SK-N-SH treated with all-trans-retinoic acid at 6 μM for 48 hours (cell line): ENCODE data around the gene ZC3H12C.

ENCODE experiments used
- ATAC-seq: fragments of 200-7000 bp; cut with Tn5 transposase; 3 replicates; pipeline ENCODE4 v1.9.1; 2020; ENCODE audit warnings: mild to moderate bottlenecking, moderate library complexity
- ARNTL ChIP-seq: fragments of 450-650 bp; formaldehyde crosslinking; IDR thresholded peaks from 2 replicates; pipeline ENCODE4 v1.5.0; 2020; ENCODE audit warnings: low read depth, mild to moderate bottlenecking, moderate library complexity, borderline replicate concordance
- BACH2 ChIP-seq: fragments of 250-450 bp; sonication (Bioruptor Pico); IDR thresholded peaks from 2 replicates; pipeline ENCODE4 v1.9.0; 2021; ENCODE audit warnings: mild to moderate bottlenecking, borderline replicate concordance
- CREB5 ChIP-seq: fragments of 250-450 bp; sonication (Bioruptor Pico); IDR thresholded peaks from 2 replicates; pipeline ENCODE4 v1.5.1; 2020; ENCODE audit warnings: low read depth, mild to moderate bottlenecking, moderate library complexity
- CSDC2 ChIP-seq: fragments of 250-450 bp; sonication (Bioruptor Pico); IDR thresholded peaks from 2 replicates; pipeline ENCODE4 v1.5.0; 2020; ENCODE audit warnings: mild to moderate bottlenecking, moderate library complexity
- CSRNP3 ChIP-seq: fragments of 250-450 bp; sonication (Bioruptor Pico); IDR thresholded peaks from 2 replicates; pipeline ENCODE4 v1.5.1; 2021; ENCODE audit warnings: mild to moderate bottlenecking, moderate library complexity
- ESRRG ChIP-seq: fragments of 250-450 bp; sonication (Bioruptor Pico); IDR thresholded peaks from 2 replicates; pipeline ENCODE4 v1.6.1; 2021; ENCODE audit warnings: mild to moderate bottlenecking
- GLIS3 ChIP-seq: fragments of 250-450 bp; sonication (Bioruptor Pico); IDR thresholded peaks from 2 replicates; pipeline ENCODE4 v1.5.0; 2020; ENCODE audit warnings: mild to moderate bottlenecking, moderate library complexity
- ISL1 ChIP-seq: fragments of 250-450 bp; sonication (Bioruptor Pico); IDR thresholded peaks from 2 replicates; pipeline ENCODE4 v2.1.2; 2022; ENCODE audit warnings: mild to moderate bottlenecking, moderate library complexity
- OSR1 ChIP-seq: fragments of 250-450 bp; sonication (Bioruptor Pico); IDR thresholded peaks from 2 replicates; pipeline ENCODE4 v1.8.0; 2022; ENCODE audit warnings: moderate library complexity, mild to moderate bottlenecking, inconsistent platforms
- POU6F1 ChIP-seq: fragments of 250-450 bp; sonication (Bioruptor Pico); IDR thresholded peaks from 2 replicates; pipeline ENCODE4 v1.8.0; 2021; ENCODE audit warnings: low read depth, mild to moderate bottlenecking, moderate library complexity, borderline replicate concordance
- PPARA ChIP-seq: fragments of 250-450 bp; sonication (Bioruptor Pico); IDR thresholded peaks from 2 replicates; pipeline ENCODE4 v1.5.0; 2020; ENCODE audit warnings: mild to moderate bottlenecking, borderline replicate concordance
- RARB ChIP-seq: fragments of 250-450 bp; sonication (Bioruptor Pico); IDR thresholded peaks from 2 replicates; pipeline ENCODE4 v1.8.0; 2021; ENCODE audit warnings: mild to moderate bottlenecking, moderate library complexity
- SNAI2 ChIP-seq: fragments of 250-450 bp; sonication (Bioruptor Pico); IDR thresholded peaks from 2 replicates; pipeline ENCODE4 v1.5.0; 2020; ENCODE audit warnings: mild to moderate bottlenecking, moderate library complexity
- TCF4 ChIP-seq: fragments of 250-450 bp; sonication (Bioruptor Pico); IDR thresholded peaks from 2 replicates; pipeline ENCODE4 v1.8.0; 2021; ENCODE audit warnings: mild to moderate bottlenecking, moderate library complexity, borderline replicate concordance
- TOX ChIP-seq: fragments of 250-450 bp; sonication (Bioruptor Pico); IDR thresholded peaks from 2 replicates; pipeline ENCODE4 v1.8.0; 2021; ENCODE audit warnings: mild to moderate bottlenecking, moderate library complexity, borderline replicate concordance
- ZC3H10 ChIP-seq: fragments of 250-450 bp; sonication (Bioruptor Pico); IDR thresholded peaks from 2 replicates; pipeline ENCODE4 v1.5.1; 2021; ENCODE audit warnings: mild to moderate bottlenecking, moderate library complexity
- ZFP3 ChIP-seq: fragments of 250-450 bp; sonication (Bioruptor Pico); IDR thresholded peaks from 2 replicates; pipeline ENCODE4 v1.5.0; 2020; ENCODE audit warnings: mild to moderate bottlenecking, moderate library complexity
- ZFP30 ChIP-seq: fragments of 450-650 bp; formaldehyde crosslinking; IDR thresholded peaks from 2 replicates; pipeline ENCODE4 v1.5.0; 2022; ENCODE audit warnings: mild to moderate bottlenecking, moderate library complexity
- ZNF565 ChIP-seq: fragments of 450-650 bp; formaldehyde crosslinking; conservative IDR thresholded peaks from 2 replicates; pipeline ENCODE4 v1.5.0; 2020; ENCODE audit warnings: low read depth, mild to moderate bottlenecking, moderate library complexity
- ZNF70 ChIP-seq: fragments of 450-650 bp; formaldehyde crosslinking; IDR thresholded peaks from 2 replicates; pipeline ENCODE4 v1.5.0; 2020; ENCODE audit warnings: mild to moderate bottlenecking, moderate library complexity
- ZNF8 ChIP-seq: fragments of 450-650 bp; formaldehyde crosslinking; IDR thresholded peaks from 2 replicates; pipeline ENCODE4 v1.5.0; 2020; ENCODE audit warnings: mild to moderate bottlenecking, moderate library complexity
- TF ChIP-seq, protein P1 (sequence below): fragments of 250-450 bp; sonication (Bioruptor Pico); IDR thresholded peaks from 2 replicates; pipeline ENCODE4 v1.8.0; 2020; ENCODE audit warnings: mild to moderate bottlenecking, moderate library complexity, borderline replicate concordance
- TF ChIP-seq, protein P2 (sequence below): fragments of 250-450 bp; sonication (Bioruptor Pico); IDR thresholded peaks from 2 replicates; pipeline ENCODE4 v1.5.0; 2020; ENCODE audit warnings: mild to moderate bottlenecking, moderate library complexity

ZC3H12C gene

GRCh38 chr11:110053848-110054414, 39.3 kb upstream of the ZC3H12C start:
- no peak for TF ChIP-seq BACH2 (CRISPR knock-in tag)
- TF ChIP-seq, protein P1, sequence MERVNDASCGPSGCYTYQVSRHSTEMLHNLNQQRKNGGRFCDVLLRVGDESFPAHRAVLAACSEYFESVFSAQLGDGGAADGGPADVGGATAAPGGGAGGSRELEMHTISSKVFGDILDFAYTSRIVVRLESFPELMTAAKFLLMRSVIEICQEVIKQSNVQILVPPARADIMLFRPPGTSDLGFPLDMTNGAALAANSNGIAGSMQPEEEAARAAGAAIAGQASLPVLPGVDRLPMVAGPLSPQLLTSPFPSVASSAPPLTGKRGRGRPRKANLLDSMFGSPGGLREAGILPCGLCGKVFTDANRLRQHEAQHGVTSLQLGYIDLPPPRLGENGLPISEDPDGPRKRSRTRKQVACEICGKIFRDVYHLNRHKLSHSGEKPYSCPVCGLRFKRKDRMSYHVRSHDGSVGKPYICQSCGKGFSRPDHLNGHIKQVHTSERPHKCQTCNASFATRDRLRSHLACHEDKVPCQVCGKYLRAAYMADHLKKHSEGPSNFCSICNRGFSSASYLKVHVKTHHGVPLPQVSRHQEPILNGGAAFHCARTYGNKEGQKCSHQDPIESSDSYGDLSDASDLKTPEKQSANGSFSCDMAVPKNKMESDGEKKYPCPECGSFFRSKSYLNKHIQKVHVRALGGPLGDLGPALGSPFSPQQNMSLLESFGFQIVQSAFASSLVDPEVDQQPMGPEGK, result no peak
- no peak for TF ChIP-seq CSDC2 (CRISPR knock-in tag)
- TF ChIP-seq PPARA (CRISPR knock-in tag), result no peak
- TF ChIP-seq ZNF70 (CRISPR knock-in tag), result no peak
- TF ChIP-seq CSRNP3 (CRISPR knock-in tag), result no peak
- TF ChIP-seq ZNF565 (CRISPR knock-in tag), result no peak
- no peak for TF ChIP-seq TOX
- no peak for ATAC-seq

GRCh38 chr11:110056956-110057355, 36.2 kb upstream of the ZC3H12C start:
- TF ChIP-seq CREB5 (no peak), GLIS3 (CRISPR knock-in tag) (no peak), ZC3H10 (no peak), ZFP30 (CRISPR knock-in tag) (no peak), SNAI2 (CRISPR knock-in tag) (no peak), ISL1 (CRISPR knock-in tag) (no peak), POU6F1 (CRISPR knock-in tag) (no peak), OSR1 (no peak), ZFP3 (CRISPR knock-in tag) (no peak), ZNF70 (CRISPR knock-in tag) (no peak), TCF4 (no peak), ZNF8 (CRISPR knock-in tag) (no peak), ZNF565 (CRISPR knock-in tag) (no peak), ARNTL (CRISPR knock-in tag) (no peak), ESRRG (CRISPR knock-in tag) (no peak), RARB (no peak)
- TF ChIP-seq, protein P2, sequence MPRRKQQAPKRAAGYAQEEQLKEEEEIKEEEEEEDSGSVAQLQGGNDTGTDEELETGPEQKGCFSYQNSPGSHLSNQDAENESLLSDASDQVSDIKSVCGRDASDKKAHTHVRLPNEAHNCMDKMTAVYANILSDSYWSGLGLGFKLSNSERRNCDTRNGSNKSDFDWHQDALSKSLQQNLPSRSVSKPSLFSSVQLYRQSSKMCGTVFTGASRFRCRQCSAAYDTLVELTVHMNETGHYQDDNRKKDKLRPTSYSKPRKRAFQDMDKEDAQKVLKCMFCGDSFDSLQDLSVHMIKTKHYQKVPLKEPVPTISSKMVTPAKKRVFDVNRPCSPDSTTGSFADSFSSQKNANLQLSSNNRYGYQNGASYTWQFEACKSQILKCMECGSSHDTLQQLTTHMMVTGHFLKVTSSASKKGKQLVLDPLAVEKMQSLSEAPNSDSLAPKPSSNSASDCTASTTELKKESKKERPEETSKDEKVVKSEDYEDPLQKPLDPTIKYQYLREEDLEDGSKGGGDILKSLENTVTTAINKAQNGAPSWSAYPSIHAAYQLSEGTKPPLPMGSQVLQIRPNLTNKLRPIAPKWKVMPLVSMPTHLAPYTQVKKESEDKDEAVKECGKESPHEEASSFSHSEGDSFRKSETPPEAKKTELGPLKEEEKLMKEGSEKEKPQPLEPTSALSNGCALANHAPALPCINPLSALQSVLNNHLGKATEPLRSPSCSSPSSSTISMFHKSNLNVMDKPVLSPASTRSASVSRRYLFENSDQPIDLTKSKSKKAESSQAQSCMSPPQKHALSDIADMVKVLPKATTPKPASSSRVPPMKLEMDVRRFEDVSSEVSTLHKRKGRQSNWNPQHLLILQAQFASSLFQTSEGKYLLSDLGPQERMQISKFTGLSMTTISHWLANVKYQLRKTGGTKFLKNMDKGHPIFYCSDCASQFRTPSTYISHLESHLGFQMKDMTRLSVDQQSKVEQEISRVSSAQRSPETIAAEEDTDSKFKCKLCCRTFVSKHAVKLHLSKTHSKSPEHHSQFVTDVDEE (CRISPR knock-in tag), result no peak
- ATAC-seq, result no peak
